AG09319 (cell line): ENCODE measurements around the gene NOL6.
"Not testable (repeated sequence)": the region's sequence is repeated elsewhere in the genome, so short reads cannot be mapped to it uniquely, and the experiment has no call there.

ENCODE experiments used
- DNase-seq: peaks from one replicate; pipeline ENCODE4 v3.0.0-alpha.2; 2010; ENCODE audit warnings: low read depth; ENCODE audit errors: extremely low read depth
- CTCF ChIP-seq: IDR thresholded peaks from 2 replicates; pipeline ENCODE4 v1.5.1; 2011; ENCODE audit warnings: low read depth, mild to moderate bottlenecking, inconsistent platforms, low read length, moderate library complexity

The NOL6 gene

DNA sequence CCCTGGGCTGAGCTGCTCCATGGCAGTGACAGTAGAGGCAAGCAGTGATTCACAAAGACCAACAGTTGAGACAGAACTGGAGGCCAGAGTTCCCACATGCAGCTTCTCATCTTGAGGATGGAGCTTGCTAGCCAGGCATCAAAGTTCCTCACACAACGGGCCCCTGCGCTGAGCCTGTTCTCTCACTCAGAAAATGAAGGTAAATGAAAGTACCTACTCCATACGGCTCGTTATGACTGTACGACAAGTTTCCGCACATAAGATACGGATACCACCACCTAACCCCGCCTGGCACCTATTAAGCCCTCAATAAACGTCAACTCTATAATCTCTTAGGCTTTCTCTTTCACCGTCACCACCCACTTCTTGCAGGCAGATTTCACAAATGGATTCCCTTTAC lies 12.9 kb downstream of the NOL6 start:
- no peak for DNase-seq
- no peak for TF ChIP-seq CTCF

- TF ChIP-seq CTCF = no peak
- DNase-seq = no peak
Observed at GRCh38 chr9:33459115-33459514, 14.6 kb downstream of the NOL6 start.

DNA sequence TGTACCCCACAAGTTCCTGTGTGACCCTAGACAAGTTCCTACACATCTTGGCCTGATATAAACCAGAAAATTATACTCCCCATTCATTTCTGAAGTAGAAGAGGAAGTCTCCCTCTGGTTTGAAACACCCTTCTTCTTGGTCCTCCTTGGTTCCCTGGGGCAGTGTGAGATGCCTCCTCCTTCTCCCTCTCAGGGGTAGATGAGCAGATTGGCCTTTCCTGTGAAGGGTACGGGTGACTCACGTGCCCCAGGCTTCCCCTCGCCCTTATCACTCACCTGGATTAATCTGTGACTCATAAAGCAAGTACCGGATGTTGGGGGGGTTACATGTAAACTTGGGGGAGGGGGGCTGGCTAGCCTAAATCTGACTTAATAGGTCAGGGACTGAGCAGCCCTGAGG lies 15.3 kb downstream of the NOL6 start:
- DNase-seq = no peak
- no peak for TF ChIP-seq CTCF

DNA sequence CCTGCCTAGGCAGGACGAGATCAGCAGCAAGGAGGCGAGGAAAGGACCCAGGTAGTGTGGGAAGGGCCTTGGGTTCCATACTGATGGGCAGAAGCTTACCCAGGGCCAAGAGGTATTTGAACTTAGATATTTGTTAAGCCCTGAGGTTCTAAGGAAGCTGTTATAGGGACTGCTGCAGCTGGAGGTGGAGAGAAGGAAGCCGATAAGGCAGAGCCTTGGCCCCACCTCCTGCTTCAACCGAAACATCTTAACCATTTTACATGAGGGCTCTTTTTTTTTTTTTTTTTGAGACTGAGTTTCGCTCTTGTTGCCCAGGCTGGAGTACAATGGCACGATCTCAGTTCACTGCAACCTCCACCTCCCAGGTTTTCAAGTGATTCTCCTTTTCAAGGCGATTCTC lies 17.8 kb downstream of the NOL6 start:
- TF ChIP-seq CTCF = no peak

GRCh38 chr9:33455456-33455855 lies 18.3 kb downstream of the NOL6 start:
- not testable (repeated sequence) for DNase-seq

More for the DNA sequence above, 17.8 kb downstream of the NOL6 start:
- DNase-seq = no peak

GRCh38 chr9:33454661-33455026 lies 19.1 kb downstream of the NOL6 start:
- DNase-seq = not testable (repeated sequence)

GRCh38 chr9:33453999-33454660 lies 19.6 kb downstream of the NOL6 start:
- no peak for DNase-seq
- no peak for TF ChIP-seq CTCF

GRCh38 chr9:33453286-33453860 lies 20.4 kb downstream of the NOL6 start:
- no peak for DNase-seq
- no peak for TF ChIP-seq CTCF
